GM19324 (cell line): ENCODE results near the gene RNF126.
"Not testable (repeated sequence)": the region's sequence is repeated elsewhere in the genome, so short reads cannot be mapped to it uniquely, and the experiment has no call there.

Experiments used
- ATAC-seq: cut with Tn5 transposase; IDR thresholded peaks from one replicate; pipeline ENCODE4 v1.9.1; 2021; ENCODE audit warnings: mild to moderate bottlenecking, moderate library complexity; ENCODE audit not compliant: unreplicated experiment, low FRiP score

RNF126 gene

DNA sequence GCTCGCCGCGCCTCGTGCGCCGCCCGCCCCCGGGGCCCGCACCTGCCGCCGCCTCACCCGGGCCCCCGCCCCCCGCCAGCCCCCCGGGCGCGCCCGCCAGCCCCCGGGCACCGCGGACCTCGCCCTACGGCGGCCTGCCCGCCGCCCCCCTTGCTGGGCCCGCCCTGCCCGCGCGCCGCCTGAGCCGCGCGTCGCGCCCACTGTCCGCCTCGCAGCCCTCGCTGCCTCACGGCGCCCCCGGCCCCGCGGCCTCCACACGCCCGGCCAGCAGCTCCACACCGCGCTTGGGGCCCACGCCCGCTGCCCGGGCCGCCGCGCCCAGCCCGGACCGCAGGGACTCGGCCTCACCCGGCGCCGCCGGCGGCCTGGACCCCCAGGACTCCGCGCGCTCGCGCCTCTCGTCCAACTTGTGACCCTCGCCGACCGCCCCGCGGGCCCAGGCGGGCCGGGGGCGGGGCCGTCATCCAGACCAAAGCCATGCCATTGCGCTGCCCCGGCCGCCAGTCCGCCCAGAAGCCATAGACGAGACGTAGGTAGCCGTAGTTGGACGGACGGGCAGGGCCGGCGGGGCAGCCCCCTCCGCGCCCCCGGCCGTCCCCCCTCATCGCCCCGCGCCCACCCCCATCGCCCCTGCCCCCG, 46.8 kb downstream of the RNF126 start:
- ATAC-seq: no peak

- ATAC-seq: no peak
These were observed 47.4 kb downstream of the RNF126 start for GRCh38 chr19:615619-616018.

GRCh38 chr19:613732-614567, 49.1 kb downstream of the RNF126 start:
- no peak for ATAC-seq

- no peak for ATAC-seq
These were observed 50.1 kb downstream of the RNF126 start for GRCh38 chr19:612941-613340.

- no peak for ATAC-seq
These were observed 51.5 kb downstream of the RNF126 start for GRCh38 chr19:611481-611868.

DNA sequence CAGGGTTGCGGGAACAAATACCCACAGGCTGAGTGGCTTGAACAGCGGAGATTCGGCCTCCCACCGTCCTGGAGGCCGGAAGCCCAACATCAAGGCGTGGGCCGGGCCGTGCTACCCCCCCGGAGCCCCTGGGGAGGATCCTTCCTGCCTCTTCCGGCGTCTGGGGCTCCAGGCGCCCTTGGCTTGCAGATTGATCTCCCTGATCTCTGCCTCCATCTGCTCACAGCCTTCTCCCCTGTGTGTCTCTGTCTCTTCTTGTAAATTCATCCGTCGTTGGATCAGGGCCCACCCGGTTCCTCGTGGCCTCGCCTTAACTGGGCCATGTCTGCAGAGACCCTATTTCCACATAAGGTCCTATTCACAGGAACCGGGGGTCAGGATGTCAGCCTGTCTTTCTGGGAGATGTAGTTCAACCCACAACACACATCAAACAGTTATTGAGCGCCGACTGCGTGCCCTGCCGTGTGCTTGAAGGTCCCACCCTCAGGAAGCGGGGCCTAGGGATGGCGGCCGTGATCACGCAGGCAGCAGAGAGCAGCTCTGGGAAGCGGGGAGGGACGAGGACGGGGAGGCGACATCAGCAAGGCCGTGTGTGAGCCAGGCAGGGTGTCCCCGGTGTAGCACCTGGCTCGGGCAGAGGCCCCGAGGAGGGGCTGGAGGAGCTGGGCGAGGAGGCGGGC, 52.1 kb downstream of the RNF126 start:
- ATAC-seq: no peak

GRCh38 chr19:610071-610800, 52.8 kb downstream of the RNF126 start:
- ATAC-seq: no peak

GRCh38 chr19:609004-609346, 54.0 kb downstream of the RNF126 start:
- no peak for ATAC-seq

DNA sequence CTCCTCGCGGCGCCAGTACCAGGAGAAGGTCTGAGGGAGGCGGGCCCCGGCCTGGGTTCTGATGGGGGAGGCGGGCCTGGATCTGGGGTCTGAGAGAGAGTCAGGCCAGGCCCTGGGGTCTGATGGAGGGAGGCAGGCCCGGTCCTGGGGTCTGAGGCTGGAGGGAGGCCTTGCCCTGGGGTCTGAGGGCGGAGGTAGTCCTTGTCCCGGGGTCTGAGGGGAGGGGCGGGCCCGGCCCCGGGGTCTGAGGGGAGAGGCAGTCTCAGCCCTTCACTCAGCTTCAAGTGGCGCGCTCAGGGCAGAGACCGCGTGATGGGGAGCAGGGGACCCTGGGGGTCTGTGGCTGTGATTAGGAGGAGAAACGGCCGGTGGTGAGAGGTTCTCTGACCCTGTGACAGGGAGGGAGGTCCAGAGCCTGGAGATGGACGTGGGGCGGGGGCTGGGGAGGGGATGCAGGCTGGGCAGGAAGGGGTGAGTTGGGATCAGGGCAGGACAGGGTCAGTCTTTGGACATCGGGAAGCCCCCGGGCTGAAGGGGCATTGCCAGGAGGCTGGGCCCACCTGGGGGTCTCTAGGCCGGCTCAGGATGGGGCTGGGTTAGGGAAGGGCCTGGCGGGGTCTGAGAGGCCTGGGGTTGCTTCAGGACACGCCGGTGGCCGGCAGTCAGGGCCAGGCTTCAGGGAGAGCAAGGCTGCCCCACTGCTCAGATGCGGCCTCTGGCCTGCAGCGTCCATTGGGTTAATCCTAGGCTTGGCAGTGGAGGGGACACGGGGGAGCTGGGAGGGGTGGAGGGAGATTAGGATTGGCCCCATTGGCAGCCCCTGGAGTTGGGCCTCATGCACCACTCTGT, 54.6 kb downstream of the RNF126 start:
- no peak for ATAC-seq

GRCh38 chr19:607301-608154, 55.5 kb downstream of the RNF126 start:
- no peak for ATAC-seq

GRCh38 chr19:605061-605971, 57.7 kb downstream of the RNF126 start:
- ATAC-seq: not testable (repeated sequence)

DNA sequence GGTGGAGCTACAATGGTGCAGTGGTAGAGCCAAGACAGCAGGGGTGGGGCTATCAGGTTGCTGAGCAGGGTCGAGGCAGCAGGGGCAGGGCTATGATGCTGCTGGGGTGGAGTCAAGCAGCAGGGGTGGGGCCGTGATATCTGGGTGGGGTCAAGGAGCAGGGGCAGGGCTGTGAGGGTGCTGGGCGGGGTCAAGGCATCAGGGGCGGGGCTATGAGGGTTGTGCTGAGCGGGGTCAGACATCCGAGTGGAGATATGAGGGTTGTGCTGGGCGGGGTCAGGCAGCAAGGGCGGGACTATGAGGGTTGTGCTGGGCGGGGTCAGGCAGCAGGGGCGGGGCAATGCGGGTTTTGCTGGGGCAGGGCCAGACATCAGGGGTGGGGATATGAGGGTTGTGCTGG, 58.7 kb downstream of the RNF126 start:
- no peak for ATAC-seq

DNA sequence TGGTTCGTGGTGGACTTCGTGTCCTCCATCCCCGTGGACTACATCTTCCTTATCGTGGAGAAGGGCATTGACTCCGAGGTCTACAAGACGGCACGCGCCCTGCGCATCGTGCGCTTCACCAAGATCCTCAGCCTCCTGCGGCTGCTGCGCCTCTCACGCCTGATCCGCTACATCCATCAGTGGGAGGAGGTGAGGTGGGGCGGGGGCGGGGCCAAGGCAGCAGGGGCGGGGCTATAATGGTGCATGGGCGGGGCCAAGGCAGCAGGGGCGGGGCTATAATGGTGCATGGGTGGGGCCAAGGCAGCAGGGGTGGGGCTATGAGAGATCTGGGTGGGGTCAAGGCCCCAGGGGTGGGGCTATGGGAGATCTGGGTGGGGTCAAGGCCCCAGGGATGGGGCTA, 59.2 kb downstream of the RNF126 start:
- ATAC-seq: not testable (repeated sequence)

DNA sequence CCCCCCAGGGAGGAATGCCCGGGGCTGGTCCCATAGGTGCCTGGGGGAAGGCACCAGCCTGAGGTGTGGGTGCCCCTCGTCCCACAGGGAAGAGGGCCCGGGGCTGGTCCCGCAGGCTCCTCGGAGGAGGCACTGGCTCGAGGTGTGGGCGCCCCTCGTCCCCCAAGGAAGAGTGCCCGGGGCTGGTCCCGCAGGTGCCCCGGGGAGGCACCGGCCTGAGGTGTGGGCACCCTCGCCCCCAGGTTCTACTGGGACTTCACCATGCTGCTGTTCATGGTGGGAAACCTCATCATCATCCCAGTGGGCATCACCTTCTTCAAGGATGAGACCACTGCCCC, 59.7 kb downstream of the RNF126 start:
- not testable (repeated sequence) for ATAC-seq

DNA sequence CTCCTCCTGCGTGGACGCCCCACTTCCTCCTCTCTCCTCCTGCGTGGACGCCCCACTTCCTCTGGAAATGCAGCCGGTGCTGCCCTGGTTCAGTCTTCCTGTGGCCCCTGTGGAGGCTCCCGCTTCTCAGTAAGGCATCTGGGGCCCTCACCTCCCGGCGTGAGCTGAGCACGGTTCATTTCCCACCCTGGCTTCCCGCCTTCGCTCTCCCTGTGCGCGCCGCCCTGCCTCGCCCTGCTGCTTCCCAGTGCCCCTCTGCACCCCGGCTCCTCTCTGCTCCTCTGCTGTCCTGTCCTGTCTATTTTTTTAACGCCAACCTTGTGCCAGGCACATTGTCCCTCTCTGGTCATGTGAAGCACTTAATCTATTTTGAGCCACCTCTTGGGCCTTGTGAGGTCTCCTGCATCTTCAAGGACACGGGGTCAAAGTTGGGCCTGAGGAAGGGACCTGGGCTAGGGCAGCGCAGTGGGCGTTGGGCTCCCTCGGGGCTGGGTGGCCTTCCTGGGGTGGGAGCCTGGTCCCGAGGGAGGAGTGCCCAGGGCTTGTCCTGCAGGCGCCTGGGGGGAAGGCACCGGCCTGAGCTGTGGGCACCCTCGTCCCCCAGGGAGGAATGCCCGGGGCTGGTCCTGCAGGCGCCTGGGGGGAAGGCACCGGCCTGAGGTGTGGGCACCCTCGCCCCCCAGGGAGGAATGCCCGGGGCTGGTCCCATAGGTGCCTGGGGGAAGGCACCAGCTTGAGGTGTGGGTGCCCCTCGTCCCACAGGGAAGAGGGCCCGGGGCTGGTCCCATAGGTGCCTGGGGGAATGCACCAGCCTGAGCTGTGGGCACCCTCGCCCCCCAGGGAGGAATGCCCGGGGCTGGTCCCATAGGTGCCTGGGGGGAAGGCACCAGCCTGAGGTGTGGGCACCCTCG, 60.4 kb downstream of the RNF126 start:
- ATAC-seq: no peak

DNA sequence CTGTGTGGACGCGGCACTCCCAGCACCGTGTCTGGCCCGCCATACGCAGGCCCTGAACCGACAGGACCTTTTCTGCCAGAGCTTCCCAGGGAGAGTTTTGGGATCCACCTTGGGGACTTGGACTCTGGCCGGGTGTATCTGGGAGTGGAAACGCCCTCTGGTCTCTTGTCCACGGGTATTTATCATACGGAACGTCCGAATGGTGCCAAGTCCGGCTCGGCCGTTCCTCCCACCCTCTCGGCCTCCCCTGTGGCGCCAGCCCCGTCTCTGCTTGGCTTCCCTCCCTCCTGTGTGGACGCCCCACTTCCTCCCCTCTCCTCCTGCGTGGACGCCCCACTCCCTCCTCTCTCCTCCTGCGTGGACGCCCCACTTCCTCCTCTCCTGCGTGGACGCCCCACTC, 61.2 kb downstream of the RNF126 start:
- no peak for ATAC-seq

DNA sequence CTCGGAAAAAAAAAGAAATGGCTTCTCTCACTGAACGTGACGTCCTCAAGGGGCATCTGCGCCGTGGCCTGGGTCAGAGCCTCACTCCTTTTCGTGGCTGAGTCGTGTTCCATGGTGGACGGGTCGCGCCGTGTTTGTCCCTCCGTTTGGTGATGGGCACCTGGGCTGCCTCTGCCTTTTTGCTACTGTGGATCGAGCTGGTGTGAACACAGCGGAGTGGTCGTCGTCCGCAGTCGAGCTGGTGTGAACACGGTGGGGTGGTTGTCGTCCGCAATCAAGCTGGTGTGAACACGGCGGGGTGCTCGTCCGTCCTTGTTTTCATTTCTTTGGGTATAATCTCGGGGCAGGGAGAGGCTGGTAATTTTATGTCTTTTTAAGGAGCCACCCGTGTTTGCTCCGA, 61.7 kb downstream of the RNF126 start:
- ATAC-seq: no peak
